ENCODE data around the gene ZNF503. TPM values are rescaled to one million over a fixed set of nuclear protein-coding genes. Genes with fewer than 3 reads are reported as not detected.

The ZNF503 gene
- total and polyA plus RNA-seq, 5 experiments from 2014 or later = 0.11 to 0.13 TPM; not detected in 3

DNA sequence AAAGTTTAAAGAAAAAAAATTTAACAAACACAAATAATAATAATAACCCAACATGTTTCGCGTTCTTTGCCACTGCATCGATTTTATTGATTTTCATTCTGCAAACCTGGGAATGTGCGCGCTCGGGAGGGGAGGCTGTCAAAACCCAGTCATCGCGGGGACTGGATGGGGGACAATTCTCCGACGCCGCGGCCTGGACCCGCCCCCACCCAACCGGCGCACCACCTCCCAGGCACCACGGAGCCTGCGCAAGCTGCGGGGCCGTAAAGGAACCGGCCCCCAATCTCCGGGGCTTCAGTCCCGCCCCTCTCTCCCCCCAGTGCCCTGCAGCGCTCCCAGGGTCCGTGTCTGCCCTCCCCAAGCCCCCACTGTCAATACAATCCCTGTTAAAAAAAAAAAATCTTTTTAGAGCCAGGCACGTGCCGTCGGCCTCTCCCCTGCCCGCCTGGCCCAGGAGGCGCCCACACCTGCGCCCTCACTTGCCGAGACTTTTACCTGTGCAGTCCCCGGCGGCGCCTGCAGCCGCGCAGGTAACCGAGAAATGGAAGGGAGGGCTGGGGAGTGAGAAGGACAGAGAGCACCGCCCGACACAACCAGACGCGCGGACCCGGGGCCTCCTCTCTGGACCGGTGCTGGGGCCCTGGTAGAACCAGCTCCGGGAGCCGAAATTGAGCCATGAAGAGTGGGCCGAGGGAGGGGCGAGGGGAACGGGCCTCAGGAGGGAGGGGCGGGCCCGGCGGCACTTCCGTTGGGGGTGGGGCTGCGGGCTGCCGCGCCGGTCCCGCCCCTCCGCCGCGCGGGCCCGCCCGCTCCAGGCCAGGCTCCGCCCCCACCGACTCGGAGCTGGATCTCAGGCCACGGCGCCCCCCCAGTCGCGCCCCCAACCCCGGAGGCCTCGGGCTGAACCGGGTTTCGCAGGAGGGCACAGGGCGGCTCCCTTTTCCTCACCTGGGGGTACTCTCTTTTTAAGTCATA, 7.6 kb upstream of the ZNF503 start:
- DNase-seq (peak in 5 of 10 donors; percentile 23 to 71 (median 41)), ATAC-seq (peak; percentile 74 to 82)
- Mint-ChIP-seq H3K27ac (peak overlapping the region in 1 of 10 donors; percentile 27), H3K4me1 (peaks cover 7 to 25% (median 16%) of the 10 kb centered on the region in 4 donors), H3K36me3 (peaks cover 0 to 4% (median 2%) of the 10 kb centered on the region in 3 donors), H3K27me3 (peaks cover 37 to 66% (median 56%) of the 10 kb centered on the region in 5 donors), H3K9me3 (peaks cover 0 to 9% (median 0%) of the 10 kb centered on the region in 9 donors), H3K4me3 (peak overlapping the region; percentile 73 to 94 (median 82))
- POLR2A ChIA-PET = interaction anchor here (1.0 kb wide), 1 partner anchor 18 kb away, joined by 3 read pairs; no protein-coding TSS in a partner anchor

- POLR2A ChIA-PET = no interaction called here
- Mint-ChIP-seq H3K4me3 (peak overlapping the region; percentile 67 to 94 (median 76)), H3K27me3 (peaks cover 35 to 73% (median 58%) of the 10 kb centered on the region in 5 donors), H3K4me1 (peaks cover 10 to 29% (median 21%) of the 10 kb centered on the region in 4 donors), H3K9me3 (peaks cover 0 to 13% (median 0%) of the 10 kb centered on the region in 9 donors), H3K27ac (no peak overlapping the region), H3K36me3 (peaks cover 0 to 5% (median 4%) of the 10 kb centered on the region in 3 donors)
- ATAC-seq (no peak), DNase-seq (no peak)
Observed at GRCh38 chr10:75408509-75408875, 6.9 kb upstream of the ZNF503 start.

DNA sequence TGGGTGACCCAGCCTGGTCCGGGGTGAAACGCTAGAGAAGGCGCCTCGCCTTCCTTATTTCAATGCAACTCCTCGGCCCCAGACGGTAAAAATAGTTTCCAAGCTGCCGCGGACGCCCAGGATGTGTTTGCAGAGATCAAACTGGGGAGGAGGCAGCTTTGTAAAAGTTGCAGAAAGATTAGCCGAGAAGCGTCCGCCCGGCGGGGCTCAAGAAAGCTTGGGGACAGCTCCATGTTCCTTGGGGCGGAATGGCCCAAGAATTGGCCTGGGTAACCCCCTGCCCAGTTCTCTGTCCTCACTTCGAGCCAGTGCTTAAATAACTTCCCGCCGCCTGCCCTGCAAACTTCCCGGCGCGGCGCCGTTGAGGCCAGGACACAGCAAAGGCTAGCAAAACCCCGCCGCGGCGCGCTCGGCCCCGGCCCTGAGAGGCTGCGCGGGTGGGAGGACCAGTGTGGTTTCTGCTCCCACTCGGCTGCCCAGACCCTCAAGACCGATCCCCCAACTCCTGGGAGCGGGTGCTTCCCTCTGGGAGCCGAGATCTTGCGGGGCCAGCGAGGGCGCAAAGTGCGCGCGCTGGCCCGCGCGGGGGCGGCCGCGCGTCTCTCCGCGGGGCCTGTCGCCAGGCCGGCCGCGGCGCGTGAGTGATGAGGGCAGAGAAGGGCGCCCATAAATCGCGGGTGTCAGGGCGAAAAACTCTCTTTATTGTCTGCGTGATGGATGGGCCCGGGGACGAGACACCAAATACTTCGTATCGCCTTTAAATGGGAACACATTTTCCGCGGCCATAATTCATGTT, 6.3 kb upstream of the ZNF503 start:
- H3K27me3 Mint-ChIP-seq = peaks cover 40 to 74% (median 62%) of the 10 kb centered on the region in 5 donors
- H3K4me3 Mint-ChIP-seq = peak overlapping the region; percentile 66 to 82 (median 76)
- DNase-seq (no peak), ATAC-seq (no peak)
- H3K36me3 Mint-ChIP-seq = peaks cover 1 to 5% (median 4%) of the 10 kb centered on the region in 3 donors
- POLR2A ChIA-PET = no interaction called here
- H3K4me1 Mint-ChIP-seq = peaks cover 10 to 34% (median 27%) of the 10 kb centered on the region in 4 donors
- H3K9me3 Mint-ChIP-seq = peaks cover 0 to 13% (median 0%) of the 10 kb centered on the region in 9 donors
- no peak overlapping the region for H3K27ac Mint-ChIP-seq

DNA sequence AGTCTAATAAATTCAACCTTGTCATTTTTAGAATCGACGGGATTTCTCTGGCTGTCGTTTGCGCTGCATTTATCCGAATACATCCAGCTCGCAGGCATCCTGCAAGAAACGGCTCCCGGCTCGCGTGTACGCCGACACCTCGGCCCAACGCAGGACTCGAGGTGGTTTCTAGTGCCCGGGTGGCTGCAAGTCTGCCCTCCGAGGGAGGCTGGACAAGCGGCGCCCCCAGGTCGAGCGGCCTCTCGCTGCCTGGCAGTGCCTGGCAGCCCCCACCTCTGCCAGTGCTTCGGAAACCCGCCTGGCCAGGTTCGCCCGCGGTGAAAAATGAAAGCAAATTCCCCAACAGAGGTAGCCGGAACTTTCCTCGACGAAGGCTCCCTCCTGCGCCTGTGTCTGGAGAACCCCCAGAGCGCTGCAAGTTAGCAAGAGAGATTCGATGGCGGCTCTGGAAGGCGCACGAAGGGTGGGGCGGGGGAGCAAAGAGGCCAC, 5.7 kb upstream of the ZNF503 start:
- H3K27me3 Mint-ChIP-seq = peaks cover 38 to 75% (median 59%) of the 10 kb centered on the region in 5 donors
- peaks cover 0 to 13% (median 0%) of the 10 kb centered on the region in 9 donors for H3K9me3 Mint-ChIP-seq
- H3K27ac Mint-ChIP-seq = no peak overlapping the region
- no peak for ATAC-seq
- peak overlapping the region; percentile 12 to 82 (median 72) for H3K4me3 Mint-ChIP-seq
- peaks cover 12 to 40% (median 33%) of the 10 kb centered on the region in 4 donors for H3K4me1 Mint-ChIP-seq
- H3K36me3 Mint-ChIP-seq = peaks cover 1 to 7% (median 4%) of the 10 kb centered on the region in 3 donors
- no peak for DNase-seq
- POLR2A ChIA-PET = no interaction called here

DNA sequence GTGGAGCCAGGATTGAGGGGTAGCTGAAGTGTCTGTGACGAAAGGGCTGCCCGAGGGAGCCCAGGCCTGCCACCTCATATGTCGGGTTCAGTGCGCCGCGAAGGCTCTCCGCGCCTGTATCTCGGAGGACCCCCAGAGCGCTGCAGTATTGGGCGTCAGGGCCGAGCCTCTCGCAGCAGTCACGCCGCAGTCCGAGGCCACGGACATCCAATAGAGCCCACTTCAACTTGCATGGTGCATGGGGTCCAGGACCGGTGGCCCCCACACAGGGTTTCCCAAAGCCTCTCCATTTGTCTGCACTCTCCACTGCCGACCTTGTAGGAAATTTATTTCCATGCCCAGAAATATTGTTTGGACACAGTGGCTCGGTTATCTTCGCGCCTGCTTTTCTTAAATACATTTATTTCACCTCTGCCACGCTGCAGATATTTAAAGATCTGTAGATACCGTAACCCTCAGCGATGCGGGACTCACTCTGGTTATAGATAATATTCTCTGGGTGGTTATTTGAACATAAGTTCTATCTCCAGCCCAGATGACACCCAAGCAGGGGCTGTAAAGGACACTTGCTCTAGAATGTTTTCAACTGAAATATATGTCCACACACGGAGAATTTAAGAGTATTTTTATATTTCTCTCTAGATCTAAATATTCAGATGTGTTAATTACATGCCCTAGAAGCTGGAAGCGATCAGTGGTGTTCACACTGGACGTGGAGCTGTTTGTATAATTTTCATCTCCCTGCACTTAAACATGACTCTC, 5.1 kb upstream of the ZNF503 start:
- no peak for DNase-seq
- Mint-ChIP-seq H3K9me3 (peaks cover 0 to 13% (median 0%) of the 10 kb centered on the region in 9 donors), H3K27me3 (peaks cover 36 to 81% (median 62%) of the 10 kb centered on the region in 5 donors), H3K27ac (no peak overlapping the region), H3K36me3 (peaks cover 1 to 7% (median 4%) of the 10 kb centered on the region in 3 donors), H3K4me1 (peaks cover 12 to 46% (median 36%) of the 10 kb centered on the region in 4 donors), H3K4me3 (peak overlapping the region in 8 of 10 donors; percentile 2 to 82 (median 66))
- ATAC-seq = no peak
- POLR2A ChIA-PET = no interaction called here

DNA sequence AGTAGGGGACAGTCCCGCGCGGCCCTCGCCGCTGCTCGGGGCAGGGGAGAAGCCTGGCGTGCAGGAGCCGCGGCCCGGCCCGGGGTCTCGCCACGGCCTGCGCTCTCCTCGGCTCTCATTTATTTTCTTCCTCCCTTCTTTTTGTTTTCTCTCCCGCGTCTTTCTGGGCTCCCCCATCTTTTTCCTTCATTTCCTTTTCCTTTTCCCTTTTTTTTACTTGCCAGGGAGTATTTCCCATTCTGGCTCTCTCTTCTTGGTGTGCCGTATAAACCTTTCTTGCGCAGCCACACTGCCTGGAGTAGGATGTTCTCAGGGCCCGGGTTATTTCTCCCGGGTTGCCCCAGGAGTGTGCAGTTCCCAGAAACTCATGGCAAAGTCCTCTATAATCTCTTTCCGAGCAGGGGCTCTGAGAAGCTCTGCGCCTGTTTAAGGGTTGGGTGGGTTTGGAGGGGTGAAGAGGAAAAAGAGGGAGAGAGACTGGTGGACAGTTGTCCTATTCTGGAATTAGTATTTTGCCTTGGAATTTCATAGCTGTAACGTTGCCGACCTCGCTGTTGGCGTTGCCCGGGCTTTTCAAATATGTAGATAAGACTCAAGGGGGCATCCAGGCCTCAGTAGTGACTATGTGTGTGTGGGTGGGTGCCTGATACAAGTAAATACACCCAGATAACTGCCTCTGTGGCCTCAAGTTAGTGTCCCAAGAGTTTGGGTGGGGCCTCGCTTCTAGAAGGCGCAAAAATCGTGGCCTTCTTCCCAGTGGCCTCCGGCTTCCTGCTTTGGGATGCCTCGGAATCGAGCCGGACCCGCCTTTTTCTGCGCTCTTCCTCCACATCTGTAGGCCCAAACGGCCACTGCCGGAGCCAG, 4.3 kb upstream of the ZNF503 start:
- peaks cover 31 to 78% (median 54%) of the 10 kb centered on the region in 5 donors for H3K27me3 Mint-ChIP-seq

GRCh38 chr10:75404815-75405597, 3.4 kb upstream of the ZNF503 start:
- Mint-ChIP-seq H3K4me3 (peak overlapping the region in 3 of 10 donors; percentile 29 to 65 (median 52)), H3K9me3 (peaks cover 0 to 11% (median 0%) of the 10 kb centered on the region in 9 donors), H3K4me1 (peaks cover 15 to 54% (median 46%) of the 10 kb centered on the region in 4 donors), H3K27me3 (peaks cover 25 to 78% (median 54%) of the 10 kb centered on the region in 5 donors), H3K27ac (no peak overlapping the region), H3K36me3 (peaks cover 1 to 7% (median 4%) of the 10 kb centered on the region in 3 donors)
- ATAC-seq = no peak
- DNase-seq = no peak
- POLR2A ChIA-PET = no interaction called here

More for the DNA sequence above, 4.3 kb upstream of the ZNF503 start:
- Mint-ChIP-seq H3K9me3 (peaks cover 0 to 13% (median 0%) of the 10 kb centered on the region in 9 donors), H3K27ac (peak overlapping the region in 1 of 10 donors; percentile 64), H3K36me3 (peaks cover 1 to 7% (median 4%) of the 10 kb centered on the region in 3 donors), H3K4me1 (peaks cover 12 to 48% (median 39%) of the 10 kb centered on the region in 4 donors), H3K4me3 (peak overlapping the region in 4 of 10 donors; percentile 29 to 82 (median 53))
- POLR2A ChIA-PET = no interaction called here
- ATAC-seq (no peak), DNase-seq (no peak)

DNA sequence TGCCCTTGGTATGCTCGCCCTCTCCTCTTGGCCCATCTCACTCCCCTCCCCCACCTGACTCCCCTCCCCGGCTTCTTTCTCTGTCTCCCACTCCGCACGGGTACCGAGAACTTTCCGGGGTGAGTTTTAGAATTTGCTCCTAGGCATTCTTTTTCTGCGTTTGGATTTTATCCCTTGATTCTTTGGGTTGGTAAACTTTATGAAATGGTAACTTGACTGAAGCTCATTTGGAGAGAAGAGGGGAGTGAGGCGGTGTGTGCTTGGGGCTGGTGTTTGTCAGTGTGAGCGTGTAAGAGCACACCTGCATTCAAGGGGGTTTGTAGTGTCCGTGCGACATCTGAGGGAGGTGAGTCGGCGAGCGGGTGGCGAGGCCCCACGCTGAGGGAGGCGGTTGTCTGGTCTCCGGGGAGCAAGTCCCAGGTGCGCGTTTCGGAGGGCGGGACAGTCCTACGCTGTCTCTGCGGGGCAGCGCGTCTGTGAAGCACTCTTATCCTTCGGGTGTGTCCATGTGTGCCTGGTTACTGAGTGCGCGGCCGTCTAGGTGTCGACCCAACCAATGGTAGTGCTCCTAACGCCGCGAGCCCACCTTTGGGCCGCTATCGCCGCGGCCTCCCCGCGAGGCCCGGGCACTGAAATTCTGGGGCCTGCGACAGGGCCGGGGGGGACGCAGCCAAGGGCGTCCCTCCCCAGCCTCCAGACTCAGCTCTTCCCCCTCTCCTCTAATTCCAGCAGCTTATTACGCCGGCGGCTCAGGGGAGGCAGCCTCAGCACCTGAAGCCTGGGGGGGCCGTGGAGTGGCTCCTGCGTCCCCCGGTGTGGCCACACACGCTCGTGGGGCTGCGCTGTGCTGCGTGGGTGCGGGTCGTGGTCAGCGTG, 2.6 kb upstream of the ZNF503 start:
- H3K27me3 Mint-ChIP-seq = peaks cover 22 to 72% (median 51%) of the 10 kb centered on the region in 5 donors
- H3K4me1 Mint-ChIP-seq = peaks cover 13 to 49% (median 44%) of the 10 kb centered on the region in 4 donors
- ATAC-seq (no peak), DNase-seq (no peak)
- peak overlapping the region in 1 of 10 donors; percentile 22 for H3K27ac Mint-ChIP-seq
- peak overlapping the region in 9 of 10 donors; percentile 40 to 82 (median 64) for H3K4me3 Mint-ChIP-seq
- peaks cover 0 to 8% (median 0%) of the 10 kb centered on the region in 9 donors for H3K9me3 Mint-ChIP-seq
- H3K36me3 Mint-ChIP-seq = peaks cover 1 to 7% (median 4%) of the 10 kb centered on the region in 3 donors
- POLR2A ChIA-PET = no interaction called here

GRCh38 chr10:75403144-75403938, 1.8 kb upstream of the ZNF503 start:
- H3K4me3 Mint-ChIP-seq = peak overlapping the region; percentile 75 to 91 (median 82)
- H3K27me3 Mint-ChIP-seq = peaks cover 23 to 71% (median 51%) of the 10 kb centered on the region in 5 donors
- peak in 1 of 2 donors; percentile 7 for ATAC-seq
- no peak for DNase-seq
- POLR2A ChIA-PET = no interaction called here
- H3K4me1 Mint-ChIP-seq = peaks cover 12 to 43% (median 41%) of the 10 kb centered on the region in 4 donors
- H3K9me3 Mint-ChIP-seq = peaks cover 0 to 10% (median 0%) of the 10 kb centered on the region in 9 donors
- H3K36me3 Mint-ChIP-seq = peaks cover 1 to 7% (median 4%) of the 10 kb centered on the region in 3 donors
- H3K27ac Mint-ChIP-seq = peak overlapping the region in 1 of 10 donors; percentile 18

Measured in naive thymus-derived CD8-positive, alpha-beta T cell (primary cell).